Tibial nerve (tissue), 4 donors: Measurements from ENCODE around the gene CORO2A. TPM values are rescaled to one million over a fixed set of nuclear protein-coding genes. Genes with fewer than 3 reads are reported as not detected.

Source experiments
- DNase-seq, 2 donors: peaks; one replicate each; pipeline ENCODE4 v3.0.0-alpha.2; 2019; ENCODE audit warnings: low spot score in 2 of 2
- H3K27ac ChIP-seq, 4 donors: fragments of 200-600 bp; sonication (generic) in 3 of 4; one replicate each; pipeline ENCODE4 v1.5.1; 2017 to 2019; ENCODE audit warnings: mild to moderate bottlenecking in 1 of 4
- H3K27me3 ChIP-seq, 2 donors: fragments of 200-600 bp; sonication (generic) in 1 of 2; one replicate each; pipeline versions ENCODE4 v1.5.1 to v1.6.0; 2017 to 2019
- H3K36me3 ChIP-seq, 3 donors: fragments of 200-600 bp; sonication (generic); one replicate each; pipeline ENCODE4 v1.5.1; 2018 to 2019
- H3K4me1 ChIP-seq, 4 donors: fragments of 200-600 bp; sonication (generic) in 3 of 4; one replicate each; pipeline ENCODE4 v1.5.1; 2017 to 2019
- H3K4me3 ChIP-seq, 4 donors: fragments of 200-600 bp; sonication (generic) in 3 of 4; one replicate each; pipeline ENCODE4 v1.5.1; 2017 to 2019; ENCODE audit warnings: mild to moderate bottlenecking in 1 of 4, moderate library complexity in 1 of 4
- H3K9me3 ChIP-seq, 4 donors: fragments of 200-600 bp; sonication (generic) in 3 of 4; one replicate each; pipeline ENCODE4 v1.5.1; 2017 to 2019
- CTCF ChIP-seq, 5 experiments: fragments of 200-600 bp in 3 of 5; fragments of 450-650 bp in 2 of 5; sonication (generic) in 3 of 5; IDR thresholded peaks; one replicate each; pipeline ENCODE4 v1.5.1; 2016 to 2019; ENCODE audit warnings: antibody characterized with exemption in 5 of 5, mild to moderate bottlenecking in 3 of 5, moderate library complexity in 2 of 5
- EP300 ChIP-seq, 2 donors: sonication (generic); formaldehyde crosslinking; IDR thresholded peaks; one replicate each; pipeline ENCODE4 v1.6.1; 2017; ENCODE audit warnings: antibody characterized with exemption in 2 of 2, mild to moderate bottlenecking in 1 of 2
- POLR2A ChIP-seq, 2 donors: fragments of 450-650 bp; IDR thresholded peaks; one replicate each; pipeline ENCODE4 v1.6.1; 2017; ENCODE audit warnings: antibody characterized with exemption in 2 of 2, mild to moderate bottlenecking in 2 of 2, moderate library complexity in 2 of 2
- WGBS, 2 donors: methylation state at CpG; one replicate each; pipeline ENCODE4 v1.1.5; 2018; 5-methylcytosine and 5-hydroxymethylcytosine counted together
- total RNA-seq, 4 donors: library from RNA; depleted of rRNA; stranded (reverse); fragments of >200 nt; gene quantifications; one replicate each; pipeline ENCODE4 v1.1.0, GENCODE V29; 2016

Gene CORO2A
- total RNA-seq, 4 donors from 2014 or later, result 1.9 to 3.3 (median 3.2) TPM

DNA sequence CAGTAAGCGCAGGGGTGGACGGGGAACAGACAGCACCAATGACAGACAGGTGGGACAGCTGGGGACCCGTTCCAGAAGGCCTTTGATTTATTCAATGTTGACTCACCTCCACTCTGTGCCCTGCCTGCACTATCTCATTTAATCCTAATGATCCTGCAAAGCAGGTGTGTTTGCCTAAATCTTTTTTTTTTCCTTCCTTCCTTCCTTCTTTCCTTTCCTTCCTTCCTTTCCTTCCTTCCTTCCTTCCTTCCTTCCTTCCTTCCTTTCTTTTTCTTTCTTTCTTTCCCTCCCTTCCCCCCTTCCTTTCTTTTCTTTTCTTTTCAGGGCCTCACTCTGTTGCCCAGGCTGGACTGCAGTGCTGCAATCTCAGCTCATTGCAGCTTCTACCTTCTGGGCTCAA, 17.1 kb upstream of the CORO2A start:
- Histone ChIP-seq H3K27ac (no peak overlapping the region), H3K4me3 (no peak overlapping the region), H3K36me3 (peaks cover 0 to 65% (median 0%) of the 10 kb centered on the region in 3 donors), H3K4me1 (peaks cover 0 to 10% (median 0%) of the 10 kb centered on the region in 4 donors), H3K27me3 (no peaks in the 10 kb centered on the region), H3K9me3 (no peaks in the 10 kb centered on the region)
- TF ChIP-seq POLR2A (IDR thresholded peaks at IDR 0.05) (no peak), EP300 (IDR thresholded peaks at IDR 0.05) (no peak), CTCF (IDR thresholded peaks at IDR 0.05) (no peak)
- DNase-seq, result no peak
- WGBS, 2 donors, result 78 to 93% methylated on average over 3 of the region's 3 CpGs

GRCh38 chr9:98208635-98209034, 16.2 kb upstream of the CORO2A start:
- no peak for DNase-seq
- Histone ChIP-seq H3K4me1 (peaks cover 0 to 10% (median 0%) of the 10 kb centered on the region in 4 donors), H3K4me3 (no peak overlapping the region), H3K27me3 (no peaks in the 10 kb centered on the region), H3K9me3 (no peaks in the 10 kb centered on the region), H3K27ac (no peak overlapping the region), H3K36me3 (peaks cover 0 to 67% (median 5%) of the 10 kb centered on the region in 3 donors)
- TF ChIP-seq EP300 (IDR thresholded peaks at IDR 0.05), result no peak
- TF ChIP-seq POLR2A (IDR thresholded peaks at IDR 0.05), result no peak
- no peak for TF ChIP-seq CTCF (IDR thresholded peaks at IDR 0.05)
- WGBS, 2 donors, result 98 to 100% methylated on average over 5 to 16 of the region's 20 CpGs

GRCh38 chr9:98207606-98208005, 15.2 kb upstream of the CORO2A start:
- no peaks in the 10 kb centered on the region for H3K27me3 ChIP-seq
- 54 to 58% methylated on average over 4 of the region's 4 CpGs for whole genome bisulfite sequencing, 2 donors
- no peak overlapping the region for H3K4me3 ChIP-seq
- DNase-seq, result no peak
- peaks cover 0 to 68% (median 5%) of the 10 kb centered on the region in 3 donors for H3K36me3 ChIP-seq
- H3K27ac ChIP-seq, result no peak overlapping the region
- no peaks in the 10 kb centered on the region for H3K9me3 ChIP-seq
- H3K4me1 ChIP-seq, result peaks cover 0 to 10% (median 0%) of the 10 kb centered on the region in 4 donors
- no peak for TF ChIP-seq EP300 (IDR thresholded peaks at IDR 0.05)
- no peak for TF ChIP-seq POLR2A (IDR thresholded peaks at IDR 0.05)
- no peak for TF ChIP-seq CTCF (IDR thresholded peaks at IDR 0.05)

- Histone ChIP-seq H3K9me3 (no peaks in the 10 kb centered on the region), H3K36me3 (peaks cover 0 to 67% (median 5%) of the 10 kb centered on the region in 3 donors), H3K27ac (peak overlapping the region in 1 of 4 donors; percentile 29), H3K4me3 (no peak overlapping the region), H3K4me1 (peaks cover 0 to 10% (median 0%) of the 10 kb centered on the region in 4 donors), H3K27me3 (no peaks in the 10 kb centered on the region)
- WGBS, 2 donors, result 14 to 16% methylated on average over 2 of the region's 2 CpGs
- TF ChIP-seq CTCF (IDR thresholded peaks at IDR 0.05) (no peak), EP300 (IDR thresholded peaks at IDR 0.05) (no peak), POLR2A (IDR thresholded peaks at IDR 0.05) (no peak)
- no peak for DNase-seq
These were observed 14.3 kb upstream of the CORO2A start for GRCh38 chr9:98206754-98207153.

DNA sequence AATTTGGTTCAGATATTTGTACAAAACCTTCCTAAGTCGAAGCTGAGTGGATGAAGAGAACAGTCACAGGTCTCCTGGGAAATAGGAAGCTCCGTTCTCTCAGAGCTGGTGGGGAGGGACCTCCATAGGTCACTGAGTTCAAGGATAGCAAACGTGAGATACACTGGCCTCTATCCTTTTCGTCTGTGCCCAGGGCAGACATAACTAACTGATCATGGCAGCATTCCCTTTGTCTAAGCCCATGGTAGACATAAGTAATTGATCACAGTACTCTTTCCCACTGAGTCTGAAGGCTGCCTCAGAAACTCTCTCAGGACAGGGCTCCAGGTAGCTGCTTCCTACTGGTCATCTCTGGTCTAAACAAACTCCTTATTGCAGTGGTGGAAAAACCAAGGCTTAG, 12.3 kb upstream of the CORO2A start:
- 59 to 70% methylated on average over 4 of the region's 4 CpGs for WGBS, 2 donors
- Histone ChIP-seq H3K27me3 (no peaks in the 10 kb centered on the region), H3K9me3 (no peaks in the 10 kb centered on the region), H3K4me3 (no peak overlapping the region), H3K27ac (no peak overlapping the region), H3K36me3 (peaks cover 0 to 67% (median 5%) of the 10 kb centered on the region in 3 donors), H3K4me1 (peaks cover 0 to 10% (median 0%) of the 10 kb centered on the region in 4 donors)
- no peak for DNase-seq
- TF ChIP-seq POLR2A (IDR thresholded peaks at IDR 0.05) (no peak), CTCF (IDR thresholded peaks at IDR 0.05) (no peak), EP300 (IDR thresholded peaks at IDR 0.05) (no peak)
